Keratinocyte (primary cell): ENCODE data around the gene DCN.

Experiments used
- EZH2 ChIP-seq: IDR thresholded peaks from one replicate; pipeline ENCODE4 v1.6.1; 2012; ENCODE audit warnings: inconsistent platforms, mild to moderate bottlenecking, low read length, moderate library complexity
- TF ChIP-seq, protein P1 (sequence below), 3 experiments: IDR thresholded peaks in 1 of 3; conservative IDR thresholded peaks in 1 of 3; optimal IDR thresholded peaks in 1 of 3; 2 replicates in 2 of 3; 3 replicates in 1 of 3; pipeline versions ENCODE3 to v1.5.1; 2011; ENCODE audit warnings: low read length in 3 of 3, mild to moderate bottlenecking in 3 of 3, moderate library complexity in 2 of 3, control low read depth in 1 of 3, inconsistent platforms in 1 of 3; ENCODE audit not compliant: insufficient read depth in 2 of 3; ENCODE audit errors: extremely low read depth in 1 of 3

DNA sequence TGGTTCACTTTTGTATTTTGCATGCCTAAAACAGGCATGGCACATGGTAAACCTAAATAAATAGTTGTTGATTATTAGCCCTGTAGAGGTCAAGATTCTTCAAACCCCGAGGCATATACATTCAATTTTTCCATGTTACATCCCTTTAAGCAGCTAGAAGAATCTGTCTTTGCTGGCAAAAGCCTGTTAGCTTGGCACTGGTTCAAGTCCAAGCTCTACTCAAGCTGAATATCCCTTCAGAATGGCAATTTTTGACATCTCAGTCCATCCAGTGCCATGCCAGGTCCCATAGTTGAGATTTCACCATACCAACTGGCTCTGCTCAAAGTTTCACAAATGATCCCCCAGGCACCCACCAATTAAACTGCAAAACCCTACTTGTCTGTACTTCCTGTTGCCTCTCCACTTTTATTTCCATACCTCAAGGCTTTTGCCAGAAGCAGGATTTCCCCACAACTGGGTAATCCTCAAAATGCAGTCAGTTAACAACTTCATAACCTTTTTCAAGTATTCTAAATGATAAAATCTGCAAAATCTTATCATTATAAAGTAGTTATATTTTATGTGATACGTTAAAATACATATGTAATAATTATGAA is 9.0 kb upstream of the DCN start:
- TF ChIP-seq, protein P1, sequence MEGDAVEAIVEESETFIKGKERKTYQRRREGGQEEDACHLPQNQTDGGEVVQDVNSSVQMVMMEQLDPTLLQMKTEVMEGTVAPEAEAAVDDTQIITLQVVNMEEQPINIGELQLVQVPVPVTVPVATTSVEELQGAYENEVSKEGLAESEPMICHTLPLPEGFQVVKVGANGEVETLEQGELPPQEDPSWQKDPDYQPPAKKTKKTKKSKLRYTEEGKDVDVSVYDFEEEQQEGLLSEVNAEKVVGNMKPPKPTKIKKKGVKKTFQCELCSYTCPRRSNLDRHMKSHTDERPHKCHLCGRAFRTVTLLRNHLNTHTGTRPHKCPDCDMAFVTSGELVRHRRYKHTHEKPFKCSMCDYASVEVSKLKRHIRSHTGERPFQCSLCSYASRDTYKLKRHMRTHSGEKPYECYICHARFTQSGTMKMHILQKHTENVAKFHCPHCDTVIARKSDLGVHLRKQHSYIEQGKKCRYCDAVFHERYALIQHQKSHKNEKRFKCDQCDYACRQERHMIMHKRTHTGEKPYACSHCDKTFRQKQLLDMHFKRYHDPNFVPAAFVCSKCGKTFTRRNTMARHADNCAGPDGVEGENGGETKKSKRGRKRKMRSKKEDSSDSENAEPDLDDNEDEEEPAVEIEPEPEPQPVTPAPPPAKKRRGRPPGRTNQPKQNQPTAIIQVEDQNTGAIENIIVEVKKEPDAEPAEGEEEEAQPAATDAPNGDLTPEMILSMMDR (optimal IDR thresholded peaks at IDR 0.05 in 1 of 3, IDR thresholded peaks at IDR 0.05 in 1 of 3, conservative IDR thresholded peaks at IDR 0.05 in 1 of 3; ENCODE audit: extremely low read depth in 1 of 3, insufficient read depth in 2 of 3, low read length in 3 of 3) = no peak
- TF ChIP-seq EZH2 = no peak
